Testis (tissue), 3 donors: Measurements from ENCODE around the gene DNM3. TPM values are rescaled to one million over a fixed set of nuclear protein-coding genes. Genes with fewer than 3 reads are reported as not detected.

Experiments used
- DNase-seq: peaks from one replicate; pipeline ENCODE4 v3.0.0-alpha.2; 2019
- H3K27ac ChIP-seq, 2 donors: fragments of 200-600 bp; sonication (generic); one replicate each; pipeline ENCODE4 v1.5.1; 2019
- H3K27me3 ChIP-seq: fragments of 200-600 bp; sonication (generic); one replicate; pipeline ENCODE4 v1.5.1; 2019
- H3K36me3 ChIP-seq: fragments of 200-600 bp; sonication (generic); one replicate; pipeline ENCODE4 v1.5.1; 2017; ENCODE audit warnings: low read depth; ENCODE audit errors: missing control alignments
- H3K4me1 ChIP-seq: fragments of 200-600 bp; sonication (generic); one replicate; pipeline ENCODE4 v1.5.1; 2019
- H3K4me3 ChIP-seq, 2 donors: fragments of 200-600 bp; sonication (generic); one replicate each; pipeline ENCODE4 v1.5.1; 2017 to 2019
- H3K9me3 ChIP-seq: fragments of 200-600 bp; sonication (generic); one replicate; pipeline ENCODE4 v1.5.1; 2017
- POLR2A ChIP-seq: fragments of 450-650 bp; IDR thresholded peaks from one replicate; pipeline ENCODE4 v1.6.1; 2017; ENCODE audit warnings: antibody characterized with exemption, mild to moderate bottlenecking, moderate library complexity
- WGBS, 2 donors: methylation state at CpG; one replicate each; pipeline ENCODE4 v1.1.5; 2018; 5-methylcytosine and 5-hydroxymethylcytosine counted together
- intact Hi-C: fragments of 100-400 bp; cut with DNase I; formaldehyde crosslinking; loops from one replicate; pipeline ENCODE4 v1.15.1; 2023; ENCODE audit warnings: low total_unique reads
- polyA plus RNA-seq: library from polyadenylated mRNA; stranded (reverse); fragments of 350-450 nt; fragmentation: Illumina TruSeq; extraction: RNeasy Lipid Tissue Mini Kit (QIAGEN cat#74804); gene quantifications from one replicate; pipeline ENCODE4 v1.2.3, GENCODE V29; 2014; ENCODE audit warnings: low read depth, low replicate concordance; ENCODE audit not compliant: insufficient read depth
- total RNA-seq, 2 donors: library from RNA; depleted of rRNA; stranded (reverse); fragments of >200 nt; gene quantifications; one replicate each; pipeline ENCODE4 v1.2.3, GENCODE V29; 2016
- TF ChIP-seq, protein P1 (sequence below), 3 experiments: fragments of 450-650 bp in 2 of 3; fragments of 200-600 bp in 1 of 3; sonication (generic) in 1 of 3; IDR thresholded peaks; one replicate each; pipeline ENCODE4 v1.5.1; 2016 to 2019; ENCODE audit warnings: antibody characterized with exemption in 3 of 3, mild to moderate bottlenecking in 2 of 3, moderate library complexity in 1 of 3

The DNM3 gene
- total and polyA plus RNA-seq, 3 donors from 2014 or later: 4.9 to 10.2 (median 8.4) TPM

DNA sequence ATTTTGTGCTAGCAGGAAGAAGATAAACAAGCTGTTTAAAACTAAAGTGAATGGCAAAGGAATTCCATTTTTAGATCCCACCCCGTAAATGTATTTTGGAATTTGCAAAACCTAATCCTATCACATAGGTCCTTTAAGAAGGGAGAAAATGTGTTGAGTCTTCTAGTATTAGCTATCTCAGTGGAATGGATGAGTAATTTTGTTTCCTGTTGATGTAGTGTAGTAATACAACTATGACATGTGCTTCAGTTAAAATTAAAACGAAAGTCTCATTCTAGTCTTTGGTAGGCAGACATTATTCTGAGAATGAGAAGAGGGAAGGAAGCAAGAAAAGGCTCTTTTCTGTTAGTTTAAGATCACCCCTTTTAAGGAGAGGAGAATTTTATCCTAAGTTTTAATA is 313.3 kb downstream of the DNM3 start:
- Histone ChIP-seq H3K27ac (no peak overlapping the region), H3K4me1 (no peaks in the 10 kb centered on the region), H3K27me3 (no peaks in the 10 kb centered on the region), H3K9me3 (no peaks in the 10 kb centered on the region), H3K4me3 (no peak overlapping the region), H3K36me3 (no peaks in the 10 kb centered on the region)
- intact Hi-C loops: no loop called here
- no peak for DNase-seq
- TF ChIP-seq, protein P1, sequence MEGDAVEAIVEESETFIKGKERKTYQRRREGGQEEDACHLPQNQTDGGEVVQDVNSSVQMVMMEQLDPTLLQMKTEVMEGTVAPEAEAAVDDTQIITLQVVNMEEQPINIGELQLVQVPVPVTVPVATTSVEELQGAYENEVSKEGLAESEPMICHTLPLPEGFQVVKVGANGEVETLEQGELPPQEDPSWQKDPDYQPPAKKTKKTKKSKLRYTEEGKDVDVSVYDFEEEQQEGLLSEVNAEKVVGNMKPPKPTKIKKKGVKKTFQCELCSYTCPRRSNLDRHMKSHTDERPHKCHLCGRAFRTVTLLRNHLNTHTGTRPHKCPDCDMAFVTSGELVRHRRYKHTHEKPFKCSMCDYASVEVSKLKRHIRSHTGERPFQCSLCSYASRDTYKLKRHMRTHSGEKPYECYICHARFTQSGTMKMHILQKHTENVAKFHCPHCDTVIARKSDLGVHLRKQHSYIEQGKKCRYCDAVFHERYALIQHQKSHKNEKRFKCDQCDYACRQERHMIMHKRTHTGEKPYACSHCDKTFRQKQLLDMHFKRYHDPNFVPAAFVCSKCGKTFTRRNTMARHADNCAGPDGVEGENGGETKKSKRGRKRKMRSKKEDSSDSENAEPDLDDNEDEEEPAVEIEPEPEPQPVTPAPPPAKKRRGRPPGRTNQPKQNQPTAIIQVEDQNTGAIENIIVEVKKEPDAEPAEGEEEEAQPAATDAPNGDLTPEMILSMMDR (IDR thresholded peaks at IDR 0.05): no peak
- no peak for TF ChIP-seq POLR2A
- WGBS, 2 donors: 62 to 72% methylated on average over 2 of the region's 2 CpGs

DNA sequence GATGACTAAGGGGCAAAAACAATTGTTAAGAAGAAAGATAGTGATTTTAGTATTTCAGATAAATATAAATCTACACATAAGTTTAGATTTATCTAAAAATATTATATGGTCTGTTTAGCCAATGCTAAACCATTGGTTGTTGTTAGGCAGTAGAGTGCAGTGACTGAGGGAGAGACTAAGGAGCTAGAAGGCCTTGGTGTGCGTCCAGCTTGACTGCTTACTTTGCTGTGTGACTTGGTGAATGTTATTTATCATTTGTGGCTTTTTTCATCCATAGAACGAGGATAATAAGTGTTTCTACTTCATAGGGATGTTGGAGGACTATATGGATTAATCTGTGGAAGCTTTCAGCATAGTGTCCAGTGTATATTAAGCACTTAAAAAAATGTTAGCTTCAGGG is 314.5 kb downstream of the DNM3 start:
- intact Hi-C loops: no loop called here
- H3K4me3 ChIP-seq: no peak overlapping the region
- H3K27ac ChIP-seq: no peak overlapping the region
- H3K27me3 ChIP-seq: no peaks in the 10 kb centered on the region
- TF ChIP-seq, protein P1 (IDR thresholded peaks at IDR 0.05): no peak
- TF ChIP-seq POLR2A: no peak
- no peaks in the 10 kb centered on the region for H3K9me3 ChIP-seq
- DNase-seq: no peak
- no peaks in the 10 kb centered on the region for H3K36me3 ChIP-seq
- H3K4me1 ChIP-seq: no peaks in the 10 kb centered on the region
- 90% methylated on average over 2 of the region's 2 CpGs for WGBS, 2 donors

DNA sequence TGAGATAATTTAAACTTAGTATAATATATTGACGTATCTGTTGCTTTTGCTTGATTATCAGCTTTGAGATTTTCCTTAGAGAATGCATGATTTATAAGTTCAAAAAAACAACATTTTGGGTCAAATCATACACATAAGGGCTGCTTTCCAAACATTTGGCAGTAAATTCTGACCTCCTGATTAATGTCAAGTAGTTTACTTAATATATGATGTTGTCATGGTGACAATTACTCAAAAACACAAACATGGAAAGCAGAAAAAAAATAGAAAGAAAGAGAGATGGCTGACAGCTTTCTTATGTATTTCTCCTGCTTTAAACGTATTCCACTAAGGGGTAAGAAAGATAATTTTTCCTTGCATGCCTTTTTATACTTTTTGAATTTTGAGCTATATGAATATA is 320.9 kb downstream of the DNM3 start:
- no peaks in the 10 kb centered on the region for H3K36me3 ChIP-seq
- H3K9me3 ChIP-seq: no peaks in the 10 kb centered on the region
- 87 to 91% methylated on average over 2 of the region's 2 CpGs for WGBS, 2 donors
- H3K4me1 ChIP-seq: no peaks in the 10 kb centered on the region
- DNase-seq: no peak
- TF ChIP-seq, protein P1 (IDR thresholded peaks at IDR 0.05): no peak
- no peak for TF ChIP-seq POLR2A
- no peak overlapping the region for H3K27ac ChIP-seq
- intact Hi-C loops: no loop called here
- H3K4me3 ChIP-seq: no peak overlapping the region
- no peaks in the 10 kb centered on the region for H3K27me3 ChIP-seq

DNA sequence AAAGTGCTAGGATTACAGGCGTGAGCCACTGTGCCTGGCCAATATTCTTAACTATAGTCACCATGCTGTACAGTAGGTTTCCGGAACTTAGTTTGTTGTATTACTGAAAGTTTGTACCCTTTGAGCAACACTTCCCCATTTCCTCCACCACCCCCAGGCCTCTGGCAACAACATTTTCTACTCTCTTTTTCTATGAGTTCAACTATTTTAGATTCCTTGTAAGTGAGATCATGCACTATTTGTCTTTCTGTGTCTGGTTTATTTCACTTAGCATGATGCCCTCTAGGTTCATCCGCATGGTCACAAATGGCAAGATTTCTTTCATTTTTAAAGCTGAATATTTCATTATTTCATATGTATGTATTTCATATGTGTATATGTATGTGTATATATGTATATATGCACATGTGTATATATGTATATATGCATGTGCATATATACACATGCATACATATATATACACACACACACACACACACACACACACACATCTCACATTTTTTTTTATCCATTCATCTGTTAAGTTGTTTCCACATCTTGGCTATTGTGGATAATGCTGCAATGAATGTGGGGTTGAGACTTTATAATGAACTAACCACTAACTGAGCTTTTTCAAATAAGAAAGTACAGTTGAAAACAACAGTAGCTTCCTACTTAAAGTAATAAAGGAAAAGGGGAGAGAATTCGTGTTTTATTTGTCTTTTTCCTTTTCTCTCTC is 322.4 kb downstream of the DNM3 start:
- no peak for TF ChIP-seq POLR2A
- TF ChIP-seq, protein P1 (IDR thresholded peaks at IDR 0.05): no peak
- Histone ChIP-seq H3K27ac (no peak overlapping the region), H3K4me1 (no peaks in the 10 kb centered on the region), H3K4me3 (no peak overlapping the region), H3K9me3 (no peaks in the 10 kb centered on the region), H3K27me3 (no peaks in the 10 kb centered on the region), H3K36me3 (no peaks in the 10 kb centered on the region)
- 92 to 95% methylated on average over 4 of the region's 4 CpGs for WGBS, 2 donors
- DNase-seq: no peak
- intact Hi-C loops: no loop called here

DNA sequence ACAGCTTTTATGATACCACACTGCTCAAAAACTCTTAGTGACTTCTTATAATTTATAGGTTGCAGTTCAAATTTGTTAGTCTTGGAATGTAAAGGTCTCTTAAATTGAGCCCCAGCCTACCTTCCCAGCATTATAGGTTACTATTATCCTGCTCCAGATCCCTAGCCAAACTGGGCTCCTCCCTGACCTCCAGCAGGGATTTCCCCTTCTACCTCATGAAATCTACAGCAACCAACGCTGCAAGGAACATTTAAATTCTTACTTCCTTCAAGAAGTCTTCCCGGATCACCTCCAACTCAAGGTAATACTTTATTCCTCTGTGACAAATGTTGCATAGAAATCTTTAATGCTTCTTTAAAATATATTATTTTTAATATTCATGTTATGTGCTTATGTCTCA is 324.1 kb downstream of the DNM3 start:
- DNase-seq: no peak
- H3K36me3 ChIP-seq: no peaks in the 10 kb centered on the region
- no peaks in the 10 kb centered on the region for H3K9me3 ChIP-seq
- no peak for TF ChIP-seq POLR2A
- TF ChIP-seq, protein P1 (IDR thresholded peaks at IDR 0.05): no peak
- intact Hi-C loops: no loop called here
- H3K27me3 ChIP-seq: no peaks in the 10 kb centered on the region
- WGBS, 2 donors: 83 to 89% methylated on average over 2 of the region's 2 CpGs
- H3K4me1 ChIP-seq: no peaks in the 10 kb centered on the region
- H3K4me3 ChIP-seq: no peak overlapping the region
- H3K27ac ChIP-seq: no peak overlapping the region
